ENCODE results near the gene GYG2.
"Not testable (repeated sequence)": the region's sequence is repeated elsewhere in the genome, so short reads cannot be mapped to it uniquely, and the experiment has no call there.

Gene GYG2

GRCh38 chrX:2828344-2828958 lies at the start of gene GYG2:
GYG2 (plus strand) TSS chrX:2828930; CDS start chrX:2830189, 1,259 bp downstream.
- in situ Hi-C loops (cut with HindIII; ENCODE audit: low pct_unique_long_range_greater_than_20kb, low sequenced_read_pairs): no loop called here
- DNase-seq (ENCODE audit: low read depth in 1 of 2, low spot score in 1 of 2): no peak
- no peak for TF ChIP-seq JUND (IDR thresholded peaks at IDR 0.05; ENCODE audit: low read depth)

DNA sequence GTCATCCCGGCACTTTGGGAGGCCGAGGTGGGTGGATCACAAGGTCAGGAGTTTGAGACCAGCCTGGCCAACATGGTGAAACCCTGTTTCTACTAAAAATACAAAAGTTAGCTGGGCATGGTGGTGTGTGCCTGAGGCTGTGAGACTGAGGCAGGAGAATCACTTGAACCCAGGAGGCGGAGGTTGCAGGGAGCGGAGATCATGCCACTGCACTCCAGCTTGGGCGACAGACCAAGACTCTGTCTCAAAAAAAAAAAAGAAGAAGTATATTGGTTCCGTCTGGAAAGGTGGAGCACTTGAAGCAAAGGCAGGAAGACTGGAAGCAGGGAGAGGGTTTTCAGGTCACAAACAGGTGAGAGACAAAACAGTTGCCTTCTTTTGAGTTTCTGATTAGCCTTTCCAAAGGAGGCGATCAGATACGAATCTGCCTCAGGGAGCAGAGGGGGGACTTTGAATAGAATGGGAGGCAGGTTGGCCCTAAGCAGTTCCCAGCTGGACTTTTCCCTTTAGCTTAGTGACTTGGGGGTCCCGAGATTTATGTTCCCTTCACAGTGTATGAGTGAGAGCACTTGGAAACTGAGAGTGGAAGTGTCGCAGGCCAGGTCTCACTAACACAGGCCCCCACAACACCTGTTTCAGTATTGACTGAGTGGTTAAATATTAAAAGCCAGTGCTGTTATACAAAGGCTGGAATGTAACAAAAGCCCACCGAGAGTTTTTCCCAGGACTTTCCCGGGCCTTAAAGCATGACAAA lies 48.1 kb upstream of the GYG2 start:
- DNase-seq (ENCODE audit: low read depth in 1 of 2, low spot score in 1 of 2); in situ Hi-C loops (cut with HindIII; ENCODE audit: low pct_unique_long_range_greater_than_20kb, low sequenced_read_pairs): not testable (repeated sequence)

- TF ChIP-seq JUND (IDR thresholded peaks at IDR 0.05; ENCODE audit: low read depth): no peak
- in situ Hi-C loops (cut with HindIII; ENCODE audit: low pct_unique_long_range_greater_than_20kb, low sequenced_read_pairs): no loop called here
- DNase-seq (ENCODE audit: low read depth in 1 of 2, low spot score in 1 of 2): no peak
Observed at GRCh38 chrX:2781226-2781571, 47.5 kb upstream of the GYG2 start.

DNA sequence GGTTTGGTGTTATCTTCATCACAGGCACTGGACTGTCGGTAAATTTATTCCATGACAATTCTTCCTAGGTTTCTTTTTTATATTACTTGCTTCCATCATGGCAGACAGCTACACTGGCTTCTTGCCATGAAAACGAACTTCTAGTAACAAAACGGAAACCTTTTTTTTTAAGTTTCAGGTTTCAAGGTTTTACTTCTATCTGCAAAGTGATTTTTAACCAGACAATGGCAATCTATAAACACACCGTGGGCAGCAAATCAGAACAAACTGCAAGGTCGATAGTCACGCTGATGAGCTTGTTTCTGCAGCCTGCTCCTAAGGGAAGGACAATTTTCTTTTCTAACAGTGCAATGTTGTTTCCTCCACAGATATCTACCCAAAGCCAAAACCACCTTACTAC lies 47.0 kb upstream of the GYG2 start:
- in situ Hi-C loops (cut with HindIII; ENCODE audit: low pct_unique_long_range_greater_than_20kb, low sequenced_read_pairs): no loop called here
- TF ChIP-seq JUND (IDR thresholded peaks at IDR 0.05; ENCODE audit: low read depth): no peak
- DNase-seq (ENCODE audit: low read depth in 1 of 2, low spot score in 1 of 2): no peak

GRCh38 chrX:2782171-2782570 lies 46.6 kb upstream of the GYG2 start:
- in situ Hi-C loops (cut with HindIII; ENCODE audit: low pct_unique_long_range_greater_than_20kb, low sequenced_read_pairs): no loop called here
- TF ChIP-seq JUND (IDR thresholded peaks at IDR 0.05; ENCODE audit: low read depth): no peak
- DNase-seq (ENCODE audit: low read depth in 1 of 2, low spot score in 1 of 2): no peak

DNA sequence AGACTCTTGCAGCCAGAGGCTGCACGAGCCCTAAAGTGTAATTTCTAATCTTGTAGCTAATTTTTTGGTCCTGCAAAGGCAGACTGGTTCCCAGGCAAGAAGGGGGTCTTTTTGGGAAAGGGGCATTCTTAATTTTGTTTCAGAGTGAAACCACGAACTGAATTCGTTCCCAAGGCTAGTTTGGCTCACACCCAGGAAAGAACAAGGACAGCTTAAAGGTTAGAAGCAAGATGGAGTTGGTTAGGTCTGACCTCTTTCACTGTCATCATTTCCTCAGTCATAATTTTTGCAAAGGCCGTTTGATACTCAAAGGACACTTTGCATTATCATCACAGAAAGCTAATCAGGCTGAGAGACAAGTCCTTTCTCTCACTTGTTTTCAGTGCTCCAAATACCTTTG lies 46.0 kb upstream of the GYG2 start:
- no peak for DNase-seq (ENCODE audit: low read depth in 1 of 2, low spot score in 1 of 2)
- in situ Hi-C loops (cut with HindIII; ENCODE audit: low pct_unique_long_range_greater_than_20kb, low sequenced_read_pairs): no loop called here
- no peak for TF ChIP-seq JUND (IDR thresholded peaks at IDR 0.05; ENCODE audit: low read depth)

DNA sequence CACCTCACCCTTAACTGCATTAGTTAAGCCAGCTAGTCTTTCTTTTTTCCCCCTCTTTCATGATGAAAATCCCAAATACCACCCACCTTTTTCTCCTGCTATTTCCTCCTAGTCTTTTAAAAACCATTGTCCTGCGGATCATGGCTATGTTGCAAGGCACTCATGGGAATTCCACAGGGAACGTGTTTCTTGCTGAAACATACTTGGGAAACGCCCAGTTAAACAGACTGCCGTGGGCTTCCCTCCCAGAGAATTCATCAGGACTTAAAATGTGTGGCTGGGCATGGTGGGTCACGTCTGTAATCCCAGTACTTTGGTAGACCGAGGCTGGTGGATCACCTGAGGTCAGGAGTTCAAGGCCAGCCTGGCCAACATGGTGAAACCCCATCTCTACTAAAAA lies 44.7 kb upstream of the GYG2 start:
- TF ChIP-seq JUND (IDR thresholded peaks at IDR 0.05; ENCODE audit: low read depth): no peak
- in situ Hi-C loops (cut with HindIII; ENCODE audit: low pct_unique_long_range_greater_than_20kb, low sequenced_read_pairs): no loop called here
- no peak for DNase-seq (ENCODE audit: low read depth in 1 of 2, low spot score in 1 of 2)

DNA sequence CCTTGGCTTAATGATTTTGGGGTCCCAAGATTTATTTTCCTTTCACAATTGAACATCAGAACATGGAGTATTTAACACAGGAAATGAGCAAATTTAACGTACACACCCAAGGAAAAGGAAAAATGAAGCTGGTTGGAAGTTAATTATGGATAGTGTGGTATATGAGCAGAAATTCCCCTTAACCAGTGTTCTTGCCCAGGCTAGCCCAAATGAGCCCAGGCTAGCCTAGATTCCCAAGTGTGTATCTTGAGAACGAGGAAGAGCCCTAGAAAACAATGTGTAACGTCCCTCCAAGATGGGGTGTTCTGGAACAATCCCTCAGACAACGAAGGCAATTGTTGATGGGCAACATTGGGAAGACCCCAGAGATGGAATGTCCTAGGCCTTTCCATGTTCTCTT lies 43.2 kb upstream of the GYG2 start:
- no peak for TF ChIP-seq JUND (IDR thresholded peaks at IDR 0.05; ENCODE audit: low read depth)
- DNase-seq (ENCODE audit: low read depth in 1 of 2, low spot score in 1 of 2): no peak
- in situ Hi-C loops (cut with HindIII; ENCODE audit: low pct_unique_long_range_greater_than_20kb, low sequenced_read_pairs): no loop called here

DNA sequence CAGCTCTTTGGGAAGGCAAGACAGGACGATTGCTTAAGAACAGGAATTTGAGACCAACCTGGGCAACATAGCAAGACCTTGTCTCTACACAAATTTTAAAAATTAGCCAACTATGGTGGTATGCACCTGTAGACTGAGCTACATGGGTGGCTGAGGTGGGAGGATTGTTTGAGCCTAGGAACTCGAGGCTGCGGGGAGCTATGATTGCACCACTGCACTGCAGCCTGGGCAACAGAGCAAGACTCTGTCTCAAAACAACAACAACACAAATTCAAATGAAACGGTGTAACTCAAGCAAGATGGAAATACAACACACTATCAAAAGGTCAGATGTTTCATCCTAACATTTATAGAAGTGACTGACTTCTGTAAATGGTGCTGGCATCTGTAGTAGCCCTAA lies 39.8 kb upstream of the GYG2 start:
- in situ Hi-C loops (cut with HindIII; ENCODE audit: low pct_unique_long_range_greater_than_20kb, low sequenced_read_pairs): no loop called here
- no peak for DNase-seq (ENCODE audit: low read depth in 1 of 2, low spot score in 1 of 2)
- TF ChIP-seq JUND (IDR thresholded peaks at IDR 0.05; ENCODE audit: low read depth): no peak

DNA sequence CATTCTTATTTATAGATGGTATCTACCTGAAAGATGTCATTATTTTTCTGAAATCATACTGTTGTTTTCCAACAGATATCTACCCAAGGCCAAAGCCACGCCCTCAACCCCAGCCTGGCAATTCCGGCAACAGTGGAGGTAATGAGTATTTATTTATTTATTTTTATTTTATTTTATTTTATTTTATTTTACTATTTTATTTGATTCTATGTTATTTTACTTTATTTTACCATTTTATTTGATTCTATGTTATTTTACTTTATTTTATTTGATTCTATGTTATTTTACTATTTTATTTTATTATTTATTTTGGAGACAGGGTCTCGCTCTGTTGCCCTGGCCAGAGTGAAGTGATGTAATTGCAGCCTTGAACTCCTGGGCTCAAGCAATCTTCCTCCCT lies 39.2 kb upstream of the GYG2 start:
- in situ Hi-C loops (cut with HindIII; ENCODE audit: low pct_unique_long_range_greater_than_20kb, low sequenced_read_pairs): no loop called here
- DNase-seq (ENCODE audit: low read depth in 1 of 2, low spot score in 1 of 2): no peak
- no peak for TF ChIP-seq JUND (IDR thresholded peaks at IDR 0.05; ENCODE audit: low read depth)

- TF ChIP-seq JUND (IDR thresholded peaks at IDR 0.05; ENCODE audit: low read depth): no peak
- in situ Hi-C loops (cut with HindIII; ENCODE audit: low pct_unique_long_range_greater_than_20kb, low sequenced_read_pairs): no loop called here
- no peak for DNase-seq (ENCODE audit: low read depth in 1 of 2, low spot score in 1 of 2)
Observed at GRCh38 chrX:2793752-2794151, 35.0 kb upstream of the GYG2 start.

DNA sequence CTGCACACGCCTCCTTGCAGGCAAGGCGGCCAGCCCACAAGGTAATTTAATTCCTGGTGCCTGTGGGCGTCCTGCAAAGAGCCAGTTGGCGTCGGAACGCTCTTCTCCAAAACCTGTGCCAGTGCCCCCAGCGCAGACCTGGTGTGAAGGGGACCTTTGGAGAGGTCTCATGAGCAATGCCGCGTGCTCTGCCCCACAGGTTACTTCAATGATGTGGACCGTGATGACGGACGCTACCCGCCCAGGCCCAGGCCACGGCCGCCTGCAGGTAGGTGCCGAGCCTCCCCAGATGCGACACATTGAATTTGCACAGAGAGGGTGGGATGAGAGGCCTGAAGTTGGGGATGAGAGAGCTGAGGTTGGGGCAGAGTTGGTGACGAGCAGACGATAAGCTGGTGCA lies 34.4 kb upstream of the GYG2 start:
- in situ Hi-C loops (cut with HindIII; ENCODE audit: low pct_unique_long_range_greater_than_20kb, low sequenced_read_pairs): no loop called here
- DNase-seq (ENCODE audit: low read depth in 1 of 2, low spot score in 1 of 2): no peak
- no peak for TF ChIP-seq JUND (IDR thresholded peaks at IDR 0.05; ENCODE audit: low read depth)

GRCh38 chrX:2796808-2797207 lies 31.9 kb upstream of the GYG2 start:
- DNase-seq (ENCODE audit: low read depth in 1 of 2, low spot score in 1 of 2); in situ Hi-C loops (cut with HindIII; ENCODE audit: low pct_unique_long_range_greater_than_20kb, low sequenced_read_pairs): not testable (repeated sequence)

DNA sequence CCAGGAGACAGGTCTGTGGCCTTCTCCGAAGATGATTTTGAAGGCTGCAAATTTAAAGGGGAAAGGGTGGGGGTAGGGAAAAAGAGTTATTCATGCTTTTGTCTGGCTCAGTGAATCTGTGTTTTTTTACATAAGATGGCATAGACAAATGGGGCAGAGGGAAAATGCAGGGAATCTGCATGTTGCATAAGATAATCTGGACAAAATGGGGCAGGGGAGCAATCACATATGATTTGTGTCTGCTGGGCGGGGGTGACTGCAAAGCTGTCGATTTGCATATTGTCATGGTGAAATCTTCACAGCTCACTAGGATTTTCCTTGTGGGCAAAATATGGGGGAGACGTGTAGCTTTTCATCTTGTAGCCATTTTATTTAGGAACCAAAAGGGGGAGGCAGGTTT lies 29.4 kb upstream of the GYG2 start:
- no peak for DNase-seq (ENCODE audit: low read depth in 1 of 2, low spot score in 1 of 2)
- no peak for TF ChIP-seq JUND (IDR thresholded peaks at IDR 0.05; ENCODE audit: low read depth)
- in situ Hi-C loops (cut with HindIII; ENCODE audit: low pct_unique_long_range_greater_than_20kb, low sequenced_read_pairs): no loop called here

- in situ Hi-C loops (cut with HindIII; ENCODE audit: low pct_unique_long_range_greater_than_20kb, low sequenced_read_pairs): not testable (repeated sequence)
Observed at GRCh38 chrX:2799980-2800379, 28.8 kb upstream of the GYG2 start.

More at GRCh38 chrX:2799980-2800379, 28.8 kb upstream of the GYG2 start:
- DNase-seq (ENCODE audit: low read depth in 1 of 2, low spot score in 1 of 2): not testable (repeated sequence)
